D341Med (cell line): ENCODE results near the gene BIRC7.

Source experiments
- DNase-seq: peaks from one replicate; pipeline ENCODE4 v3.0.0; 2012; ENCODE audit warnings: low spot score

The BIRC7 gene

GRCh38 chr20:63281742-63282665 lies 46.3 kb downstream of the BIRC7 start:
- DNase-seq: no peak

DNA sequence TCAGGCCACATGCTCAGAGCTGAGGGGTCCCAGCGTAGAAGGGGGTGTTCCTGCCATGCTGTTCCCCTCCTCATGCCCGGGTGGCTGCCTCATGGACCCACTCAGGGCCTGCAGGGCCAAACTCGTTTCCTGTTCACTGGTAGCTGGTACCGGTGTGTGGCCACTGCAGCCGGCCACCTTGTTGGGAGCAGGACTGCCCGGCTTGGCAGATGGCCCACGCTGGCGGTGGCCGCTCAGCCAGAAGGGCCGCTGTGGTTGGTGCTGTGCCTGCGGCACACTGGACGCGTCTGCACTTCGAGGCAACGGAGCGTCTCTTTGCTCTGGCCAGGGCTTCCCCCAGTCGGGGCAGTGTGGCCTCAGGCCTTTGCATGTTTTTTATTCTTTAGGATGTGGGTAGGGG lies 47.2 kb downstream of the BIRC7 start:
- no peak for DNase-seq

GRCh38 chr20:63283397-63284082 lies 47.8 kb downstream of the BIRC7 start:
- no peak for DNase-seq

GRCh38 chr20:63284083-63284440 lies 48.4 kb downstream of the BIRC7 start:
- DNase-seq: no peak

- DNase-seq: no peak
Measured at GRCh38 chr20:63284544-63284949, 48.8 kb downstream of the BIRC7 start.

GRCh38 chr20:63284981-63285524 lies 49.3 kb downstream of the BIRC7 start:
- no peak for DNase-seq

DNA sequence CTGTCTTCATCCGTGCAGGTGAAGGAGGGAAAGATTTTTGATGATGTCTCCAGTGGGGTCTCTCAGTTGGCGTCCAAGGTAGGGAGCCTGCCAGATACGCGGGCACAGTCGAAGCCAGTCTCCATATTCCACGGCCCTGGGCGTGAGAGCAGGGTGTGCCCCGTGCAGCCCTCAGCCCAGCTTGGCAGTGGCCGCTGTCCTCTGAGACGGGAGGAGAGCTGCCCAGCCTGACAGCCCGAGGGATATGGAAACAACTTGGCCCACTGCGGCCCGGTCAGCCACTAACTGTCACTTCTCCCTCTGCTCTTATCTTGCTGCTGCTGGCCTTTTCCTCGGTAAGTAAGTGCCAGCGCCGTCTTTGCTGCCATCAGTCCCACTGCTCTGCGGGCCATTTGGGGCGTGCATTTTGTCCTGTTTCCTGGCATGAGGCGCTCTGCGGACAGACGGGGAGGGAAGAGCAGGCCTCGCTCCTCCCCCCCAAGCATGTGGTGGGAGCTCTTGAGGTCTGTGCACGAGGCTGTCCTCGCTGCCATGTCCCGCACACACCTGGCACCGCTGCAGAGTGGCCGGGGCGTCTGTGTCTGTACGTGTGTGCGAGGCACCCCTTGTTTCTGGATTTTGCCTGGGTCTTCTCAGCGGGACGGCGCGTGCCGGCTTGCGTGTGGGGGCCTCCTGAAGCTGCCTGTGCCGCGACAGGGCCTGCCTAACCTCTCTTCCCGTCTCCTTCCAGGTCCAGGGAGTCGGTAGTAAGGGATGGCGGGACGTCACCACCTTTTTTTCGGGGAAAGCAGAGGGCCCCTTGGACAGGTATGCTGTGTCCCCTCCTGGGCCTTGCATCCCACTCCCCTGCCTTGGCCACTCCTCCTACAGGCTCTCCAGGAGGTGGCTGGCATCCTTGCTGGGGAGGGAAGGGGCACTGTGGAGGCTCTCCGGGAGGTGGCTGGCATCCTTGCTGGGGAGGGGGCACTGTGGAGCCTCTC lies 50.2 kb downstream of the BIRC7 start:
- no peak for DNase-seq

GRCh38 chr20:63286781-63287696 lies 51.3 kb downstream of the BIRC7 start:
- DNase-seq: no peak

GRCh38 chr20:63287697-63288580 lies 52.2 kb downstream of the BIRC7 start:
- DNase-seq: no peak

- DNase-seq: no peak
Measured at GRCh38 chr20:63288581-63289251, 53.0 kb downstream of the BIRC7 start.

GRCh38 chr20:63289311-63290135 lies 53.8 kb downstream of the BIRC7 start:
- no peak for DNase-seq
